GM18502 (cell line): ENCODE measurements around the gene WDR18.

ENCODE experiments used
- ATAC-seq: cut with Tn5 transposase; IDR thresholded peaks from one replicate; pipeline ENCODE4 v1.9.1; 2021; ENCODE audit warnings: mild to moderate bottlenecking; ENCODE audit not compliant: unreplicated experiment, poor library complexity

Gene WDR18, protein sequence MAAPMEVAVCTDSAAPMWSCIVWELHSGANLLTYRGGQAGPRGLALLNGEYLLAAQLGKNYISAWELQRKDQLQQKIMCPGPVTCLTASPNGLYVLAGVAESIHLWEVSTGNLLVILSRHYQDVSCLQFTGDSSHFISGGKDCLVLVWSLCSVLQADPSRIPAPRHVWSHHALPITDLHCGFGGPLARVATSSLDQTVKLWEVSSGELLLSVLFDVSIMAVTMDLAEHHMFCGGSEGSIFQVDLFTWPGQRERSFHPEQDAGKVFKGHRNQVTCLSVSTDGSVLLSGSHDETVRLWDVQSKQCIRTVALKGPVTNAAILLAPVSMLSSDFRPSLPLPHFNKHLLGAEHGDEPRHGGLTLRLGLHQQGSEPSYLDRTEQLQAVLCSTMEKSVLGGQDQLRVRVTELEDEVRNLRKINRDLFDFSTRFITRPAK

DNA sequence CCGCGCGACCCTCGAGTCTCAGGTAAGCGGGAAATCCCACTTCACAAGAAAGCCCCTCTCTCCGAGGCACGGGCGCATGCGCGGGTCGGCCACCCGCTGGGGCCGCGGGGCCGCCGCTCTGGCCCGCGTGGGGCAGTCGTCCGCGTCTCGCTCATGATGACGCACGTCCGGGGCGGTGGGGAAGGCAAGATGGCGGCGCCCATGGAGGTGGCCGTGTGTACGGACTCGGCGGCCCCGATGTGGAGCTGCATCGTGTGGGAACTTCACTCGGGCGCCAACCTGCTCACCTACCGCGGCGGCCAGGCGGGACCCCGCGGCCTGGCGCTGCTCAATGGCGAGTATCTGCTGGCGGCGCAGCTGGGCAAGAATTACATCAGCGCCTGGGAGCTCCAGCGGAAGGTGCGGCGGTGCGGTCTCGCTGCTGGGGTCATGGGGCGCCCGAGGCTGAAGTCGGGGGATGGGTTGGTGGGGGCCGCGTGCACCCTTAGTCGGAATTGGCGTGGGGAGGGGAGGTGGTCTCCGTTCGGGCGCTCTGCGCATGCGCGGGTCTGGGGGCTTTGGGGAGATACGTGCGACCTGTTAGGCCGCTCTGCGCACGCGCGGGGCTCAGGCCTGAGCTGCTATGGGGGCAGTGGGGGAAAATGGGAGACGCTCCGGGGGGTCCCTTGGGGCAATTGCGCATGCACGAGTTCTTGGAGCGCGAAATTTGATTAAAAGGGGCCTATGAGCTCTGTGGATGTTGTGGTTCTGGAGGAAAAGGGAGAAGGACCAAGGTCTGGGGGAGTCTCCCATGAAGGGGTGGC is at the start of gene WDR18:
Gene WDR18, plus strand, starts transcription at position 181 of the 803 bp plus-strand sequence. Its CDS starts 9 bp downstream, at position 190.
- ATAC-seq, result peak; percentile 77

DNA sequence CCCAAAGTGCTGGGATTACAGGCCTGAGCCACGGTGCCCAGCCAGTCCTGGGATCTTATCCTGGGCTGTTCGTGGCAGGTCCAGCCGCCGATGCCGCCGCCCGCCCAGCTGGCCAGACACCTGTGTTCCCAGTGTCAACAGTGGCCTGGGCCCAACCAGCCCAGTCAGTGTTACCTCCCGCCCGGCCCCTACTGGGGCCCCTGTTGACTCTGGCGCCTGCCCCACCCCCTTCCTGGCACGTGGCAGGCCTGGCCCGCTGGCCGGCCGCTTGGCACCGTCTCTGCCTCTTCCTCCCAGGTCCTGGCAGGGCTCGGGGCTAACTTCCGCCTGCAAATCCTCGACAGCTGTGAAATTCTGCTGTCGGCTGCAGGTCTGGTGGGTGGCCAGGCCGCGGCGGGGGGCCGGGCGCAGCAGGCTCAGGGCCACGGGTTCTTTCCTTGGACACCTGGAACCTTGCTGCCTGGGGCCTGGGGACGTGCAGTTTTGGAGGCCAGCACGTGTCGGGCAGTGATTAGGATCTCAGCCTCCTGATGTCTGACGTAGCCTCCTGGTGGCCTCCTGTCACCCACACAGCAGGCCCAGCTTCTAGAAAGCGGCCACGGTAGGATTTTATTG is 49.2 kb upstream of the WDR18 start:
- ATAC-seq, result no peak

DNA sequence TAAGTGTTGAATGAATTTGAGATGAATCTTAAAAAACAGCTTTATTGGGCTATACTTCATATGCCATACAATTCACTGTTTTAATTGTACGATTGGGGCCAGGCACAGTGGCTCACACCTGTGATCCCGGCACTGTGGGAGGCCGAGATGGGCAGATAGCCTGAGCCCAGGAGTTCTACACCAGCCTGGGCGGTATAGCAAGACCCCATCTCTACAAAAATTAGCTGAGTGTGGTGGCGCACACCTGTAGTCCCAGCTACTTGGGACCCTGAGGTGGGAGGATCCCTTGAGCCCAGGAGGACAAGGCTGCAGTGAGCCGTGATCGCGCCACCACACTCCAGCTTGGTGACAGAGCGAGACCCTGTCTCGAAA is 48.0 kb upstream of the WDR18 start:
- ATAC-seq, result no peak

GRCh38 chr19:937259-937694 is 46.9 kb upstream of the WDR18 start:
- ATAC-seq, result no peak

DNA sequence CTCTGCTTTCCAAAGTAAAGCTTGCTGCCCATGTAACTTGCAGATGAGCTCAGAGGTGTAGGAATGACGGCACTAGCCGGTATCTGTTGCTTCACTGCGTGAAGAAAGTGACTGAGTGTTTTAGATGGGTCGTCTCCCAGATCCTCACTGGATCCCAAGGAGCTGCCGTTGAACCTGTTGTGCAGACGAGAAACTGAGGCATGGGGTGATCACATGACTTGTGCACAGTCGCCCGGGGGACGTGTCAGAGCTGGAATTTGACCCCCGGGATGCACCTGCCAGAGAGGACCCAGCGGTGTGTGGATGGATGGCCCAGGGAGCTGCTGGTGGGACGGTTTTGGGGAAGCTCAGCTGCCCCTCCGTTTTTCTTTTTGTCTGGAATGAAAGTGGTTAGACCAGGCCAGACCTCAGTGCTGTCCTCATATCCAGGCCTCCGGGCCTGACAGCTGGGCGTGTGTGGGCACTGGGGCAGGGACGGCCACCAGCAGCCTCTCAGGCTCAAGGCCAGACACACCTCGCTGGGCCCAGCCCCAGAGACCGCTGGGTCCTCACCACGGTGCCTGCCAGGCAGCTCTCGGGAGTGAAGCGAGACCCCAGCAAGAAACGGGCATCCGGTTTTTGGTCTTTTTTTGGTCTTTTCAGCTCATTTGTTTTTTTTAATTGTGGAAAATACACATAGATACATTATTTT is 45.8 kb upstream of the WDR18 start:
- no peak for ATAC-seq

DNA sequence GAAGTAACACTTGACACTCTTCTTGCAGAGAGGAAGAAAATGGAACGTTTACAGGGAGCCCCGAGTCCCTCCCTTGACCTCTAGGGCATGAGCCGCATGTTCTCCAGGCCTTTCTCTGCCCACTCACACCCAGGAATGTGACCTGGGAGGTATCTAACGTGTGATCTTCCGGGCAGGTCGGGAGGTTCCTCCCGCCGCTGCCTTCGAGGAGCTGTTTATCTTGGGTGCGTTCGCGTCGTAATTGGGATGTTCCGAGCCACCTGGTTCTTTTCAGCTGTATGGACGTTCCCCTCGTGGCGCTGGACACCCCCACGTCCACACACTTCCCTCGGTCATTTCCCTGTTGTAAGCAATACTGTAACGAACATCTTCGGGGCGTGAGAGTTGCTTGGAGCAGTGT is 44.7 kb upstream of the WDR18 start:
- no peak for ATAC-seq

DNA sequence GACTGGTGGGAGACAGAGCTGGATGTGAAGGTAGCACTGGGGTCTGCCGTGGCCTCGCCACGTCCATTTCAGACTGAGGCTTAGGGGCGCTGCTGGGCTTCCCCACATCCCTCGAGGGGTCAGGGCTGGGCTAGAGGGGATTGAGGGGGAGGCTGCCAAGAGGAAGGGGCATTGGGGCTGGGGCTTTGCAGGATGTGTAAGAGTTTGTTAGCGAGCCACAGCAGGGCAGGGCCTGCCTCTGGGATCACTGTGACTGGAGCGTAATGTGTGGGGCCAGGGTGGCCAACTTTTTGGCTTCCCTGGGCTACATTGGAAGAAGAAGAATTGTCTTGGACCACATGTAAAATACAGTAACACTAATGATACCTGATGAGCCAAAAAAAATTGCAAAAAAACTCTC is 44.2 kb upstream of the WDR18 start:
- ATAC-seq, result no peak

GRCh38 chr19:940591-941291 is 43.4 kb upstream of the WDR18 start:
- ATAC-seq, result no peak

DNA sequence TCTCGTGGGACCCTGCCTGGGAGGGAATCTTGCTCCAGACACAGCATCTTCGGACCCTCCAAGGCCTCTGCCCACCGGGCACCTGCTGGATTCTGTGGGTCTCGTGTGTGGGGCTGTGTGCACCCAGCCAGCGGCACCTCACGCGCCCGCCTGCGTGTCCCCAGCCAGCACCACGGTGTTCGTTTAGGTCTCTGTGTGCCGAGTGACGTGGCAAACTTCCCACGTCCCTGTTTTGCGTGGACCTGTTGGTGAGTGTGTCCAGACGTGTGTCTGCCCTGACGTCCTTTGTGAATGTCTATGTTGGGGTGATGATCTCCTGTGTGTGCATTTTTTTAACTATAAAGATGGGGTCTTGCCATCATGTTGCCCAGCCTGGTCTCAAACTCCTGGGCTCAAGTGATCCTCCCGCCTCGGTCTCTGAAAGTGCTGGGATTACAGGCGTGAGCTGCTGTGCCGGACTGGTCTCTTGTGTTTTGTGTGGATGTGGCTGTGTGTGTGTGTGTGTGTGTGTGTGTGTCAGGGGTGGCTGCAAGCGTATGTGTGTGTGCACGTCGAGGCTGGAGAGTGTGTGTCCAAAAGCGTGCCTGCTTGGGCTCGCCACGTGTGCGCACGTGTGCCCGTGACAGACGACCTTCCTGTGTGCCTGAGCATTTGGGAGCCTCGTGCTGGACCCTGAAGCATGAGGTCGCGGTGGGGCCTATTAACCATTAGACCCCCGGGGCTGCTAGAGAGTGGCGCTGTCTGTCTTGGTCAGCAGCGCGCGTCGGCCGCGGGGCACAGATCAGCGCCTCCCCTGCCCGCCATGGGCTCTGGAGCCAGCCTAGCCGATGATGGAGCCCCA is 42.6 kb upstream of the WDR18 start:
- no peak for ATAC-seq

- ATAC-seq, result no peak
Measured at GRCh38 chr19:942133-942645, 42.0 kb upstream of the WDR18 start.

GRCh38 chr19:943551-944170 is 40.5 kb upstream of the WDR18 start:
- ATAC-seq, result no peak

DNA sequence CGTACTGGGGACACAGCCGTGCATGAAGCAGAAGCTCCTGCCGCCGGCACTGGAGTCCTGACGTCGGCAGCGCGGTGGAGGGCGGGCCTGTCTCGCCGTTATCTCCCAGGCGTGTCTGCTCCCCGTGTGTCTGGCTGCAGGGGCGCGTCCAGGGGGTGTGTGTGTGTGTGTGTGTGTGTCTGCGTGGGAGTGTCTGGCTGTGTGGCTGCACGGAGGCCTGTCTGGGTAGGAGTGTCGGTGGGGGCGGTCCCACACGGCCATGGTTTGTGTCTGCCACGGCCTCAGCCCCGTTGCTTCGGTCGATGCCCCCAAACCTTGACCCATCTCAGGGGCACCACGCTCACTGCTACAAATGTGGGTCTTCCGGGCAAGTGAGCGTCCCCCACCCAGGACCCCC is 40.0 kb upstream of the WDR18 start:
- no peak for ATAC-seq

DNA sequence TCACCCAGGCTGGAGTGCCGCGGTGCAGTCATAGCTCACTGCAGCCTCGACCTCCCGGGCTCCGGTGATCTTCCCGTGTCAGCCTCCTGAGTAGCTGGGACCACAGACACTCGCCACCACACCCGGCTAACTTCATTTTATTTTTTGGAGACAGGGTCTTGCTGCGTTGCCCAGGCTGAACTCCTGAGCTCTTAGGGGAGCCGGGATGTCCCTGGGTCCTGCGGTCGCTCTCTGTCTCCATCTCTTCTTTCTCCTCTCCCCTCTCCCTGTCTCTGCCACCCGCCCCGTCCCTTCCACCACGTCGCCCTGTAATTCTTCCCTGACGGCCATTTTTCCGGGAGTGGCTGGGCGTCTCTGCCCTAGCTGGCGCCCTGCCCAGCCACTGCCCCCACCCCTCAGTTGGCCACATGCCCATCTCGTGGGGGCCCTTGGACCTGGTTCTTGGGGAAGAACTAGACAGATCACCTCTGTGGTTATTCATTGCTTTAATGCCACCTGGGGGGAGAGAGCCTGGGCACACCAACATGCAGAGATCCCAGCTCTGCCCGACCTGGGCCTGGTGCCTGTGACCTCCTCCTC is 39.4 kb upstream of the WDR18 start:
- ATAC-seq, result no peak

DNA sequence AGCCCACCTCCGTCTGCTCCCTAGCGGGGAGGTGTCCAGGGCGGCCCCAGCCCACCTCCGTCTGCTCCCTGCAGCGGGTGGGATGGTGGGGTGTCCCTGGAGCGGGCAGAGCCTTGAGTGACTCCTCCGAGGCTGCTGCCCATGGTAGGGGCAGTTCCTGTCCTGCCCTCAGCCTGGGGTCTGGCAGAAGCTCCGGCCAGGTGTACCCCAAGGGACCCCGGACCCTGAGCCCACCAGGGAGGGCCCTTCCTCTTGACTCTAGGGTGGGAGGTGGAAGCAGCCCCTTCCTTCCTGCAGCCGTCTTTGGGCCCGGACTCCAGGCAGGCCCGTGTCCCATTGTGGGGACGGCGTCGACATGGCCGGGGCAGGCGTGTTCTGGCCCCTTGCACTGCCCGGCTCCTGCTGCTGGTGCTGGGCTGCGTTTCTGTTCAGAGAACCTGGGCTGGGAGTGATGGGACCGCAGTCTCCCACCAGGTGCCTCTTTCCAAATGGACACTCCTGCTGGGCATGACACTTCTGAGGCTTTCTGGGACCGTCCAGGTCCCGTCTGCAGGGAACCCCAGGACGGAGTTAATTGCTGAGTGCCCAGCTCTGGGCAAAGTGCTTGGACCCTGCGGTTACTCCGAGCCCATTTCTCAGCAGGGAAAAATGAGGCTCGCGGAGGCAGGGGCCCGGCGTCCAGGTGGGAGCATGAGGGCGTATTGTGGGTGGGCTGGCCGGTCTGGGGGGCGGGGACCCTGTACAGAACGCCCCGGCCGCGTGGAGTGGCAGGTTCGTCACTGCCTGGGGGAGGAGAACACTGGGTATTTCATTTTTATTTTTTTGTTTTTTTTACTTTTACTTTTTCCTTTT is 38.5 kb upstream of the WDR18 start:
- ATAC-seq, result no peak

- peak; percentile 9 for ATAC-seq
Measured at GRCh38 chr19:947090-947706, 36.9 kb upstream of the WDR18 start.

DNA sequence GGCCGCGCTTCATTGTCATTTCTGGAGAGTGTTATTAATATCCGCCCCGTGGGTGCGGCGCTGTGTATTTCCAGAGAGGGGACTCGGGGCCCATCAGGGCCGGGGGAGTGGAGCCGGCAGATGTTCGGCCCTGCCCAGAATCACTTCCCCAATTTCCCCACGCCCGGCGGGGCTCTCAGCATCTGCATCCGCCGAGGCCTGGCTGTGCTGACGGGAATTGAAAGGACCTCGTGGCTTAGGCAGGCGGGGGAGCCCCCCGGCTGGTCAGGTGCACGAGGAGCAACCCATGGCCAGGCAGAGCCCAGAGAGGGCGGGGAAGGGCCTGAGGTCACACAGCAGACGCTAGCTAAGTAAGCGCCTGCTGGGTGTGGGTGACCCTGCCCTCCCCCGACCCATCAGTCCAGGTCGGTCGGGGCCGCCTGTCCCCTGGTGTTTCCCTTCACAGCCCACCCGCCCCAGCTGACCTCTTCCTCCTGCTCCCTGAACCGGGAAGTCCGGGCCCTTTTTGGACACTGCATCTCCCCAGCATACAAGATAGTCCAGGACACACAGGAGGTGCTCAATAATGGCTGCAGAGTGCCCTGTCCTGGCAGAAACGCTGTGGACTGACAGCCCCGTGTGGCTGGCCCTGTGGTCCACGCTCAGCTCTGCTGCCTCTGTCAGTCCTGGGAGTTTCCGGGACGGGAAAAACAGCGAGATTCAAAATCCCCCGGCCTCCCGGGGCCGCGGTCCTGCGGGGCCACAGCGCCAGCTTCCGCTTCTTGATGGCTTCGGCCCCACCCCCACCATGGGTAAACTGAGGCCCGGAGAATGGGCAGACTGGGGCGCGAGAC is 36.2 kb upstream of the WDR18 start:
- ATAC-seq, result peak; percentile 61
